ENCODE data around the gene GAPVD1.
A peak's percentile ranks its signal among the peaks of the same experiment; 100 is the strongest.

GAPVD1 gene

DNA sequence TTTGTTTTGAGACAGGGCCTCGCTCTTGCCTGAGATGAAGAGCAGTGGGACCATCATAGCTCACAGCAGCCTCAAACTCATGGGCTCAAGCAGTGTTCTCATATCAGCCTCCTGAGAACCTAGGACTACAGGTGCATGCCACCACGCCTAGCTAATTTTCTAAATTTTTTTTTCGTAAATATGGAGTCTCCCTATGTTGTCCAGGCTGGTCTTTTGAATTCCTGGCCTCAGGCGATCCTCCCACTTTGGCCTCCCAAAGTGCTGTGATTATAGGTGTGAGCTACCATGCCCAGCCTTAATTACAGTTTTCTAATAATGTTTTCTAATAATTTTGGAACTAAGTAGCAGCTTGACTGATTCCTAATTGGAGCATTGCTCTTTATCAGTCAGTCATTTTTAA is 15.1 kb downstream of the GAPVD1 start:
- 100% methylated on average over 4 of the region's 4 CpGs for WGBS
- H2AK5ac ChIP-seq (ENCODE audit: low read length, severe bottlenecking) = no peak overlapping the region
- no peak overlapping the region for H3K23ac ChIP-seq (ENCODE audit: low read length in 2 of 2)
- H3K4ac ChIP-seq (ENCODE audit: low read depth in 1 of 2, low read length in 2 of 2) = no peak overlapping the region
- H2BK5ac ChIP-seq (ENCODE audit: low read depth, low read length, poor library complexity, severe bottlenecking) = no peak overlapping the region
- no peaks in the 10 kb centered on the region for H3K27me3 ChIP-seq (ENCODE audit: control insufficient read depth in 1 of 2, insufficient read depth in 1 of 2, low read length in 2 of 2)
- no peak overlapping the region for H4K8ac ChIP-seq (ENCODE audit: low read length)
- H3K4me3 ChIP-seq (ENCODE audit: insufficient read depth in 1 of 2, low read depth in 1 of 2, low read length in 2 of 2) = no peak overlapping the region
- H3K9ac ChIP-seq (ENCODE audit: low read length) = no peak overlapping the region
- H3K4me2 ChIP-seq (ENCODE audit: low read length, poor library complexity, severe bottlenecking) = no peak overlapping the region
- peak overlapping the region; percentile 33 for H3K27ac ChIP-seq (ENCODE audit: low read length, poor library complexity, severe bottlenecking)
- H2AFZ ChIP-seq (ENCODE audit: low read depth, low read length) = no peak overlapping the region
- H2BK12ac ChIP-seq (ENCODE audit: low read length in 2 of 2) = no peak overlapping the region
- no peak overlapping the region for H4K91ac ChIP-seq (ENCODE audit: low read length)
- no peak overlapping the region for H2BK15ac ChIP-seq (ENCODE audit: low read depth, poor library complexity, severe bottlenecking)
- no peaks in the 10 kb centered on the region for H3K9me3 ChIP-seq (ENCODE audit: control insufficient read depth, low read length)
- peaks cover 3% of the 10 kb centered on the region for H3K79me1 ChIP-seq (replicated peaks; ENCODE audit: low read length, poor library complexity, severe bottlenecking)
- peaks cover 18% of the 10 kb centered on the region for H3K4me1 ChIP-seq (ENCODE audit: control insufficient read depth, insufficient read depth, low read depth, low read length)
- no peak overlapping the region for H2BK120ac ChIP-seq (ENCODE audit: low read depth, low read length)
- H3K14ac ChIP-seq (ENCODE audit: low read length in 2 of 2) = no peak overlapping the region
- no peak overlapping the region for H3K18ac ChIP-seq (ENCODE audit: low read depth in 1 of 2, low read length in 2 of 2)
- peaks cover 0 to 4% of the 10 kb centered on the region in 2 experiments for H3K36me3 ChIP-seq (ENCODE audit: control insufficient read depth in 1 of 2, insufficient read depth in 2 of 2, low read depth in 1 of 2, low read length in 2 of 2)
- no peak for DNase-seq

DNA sequence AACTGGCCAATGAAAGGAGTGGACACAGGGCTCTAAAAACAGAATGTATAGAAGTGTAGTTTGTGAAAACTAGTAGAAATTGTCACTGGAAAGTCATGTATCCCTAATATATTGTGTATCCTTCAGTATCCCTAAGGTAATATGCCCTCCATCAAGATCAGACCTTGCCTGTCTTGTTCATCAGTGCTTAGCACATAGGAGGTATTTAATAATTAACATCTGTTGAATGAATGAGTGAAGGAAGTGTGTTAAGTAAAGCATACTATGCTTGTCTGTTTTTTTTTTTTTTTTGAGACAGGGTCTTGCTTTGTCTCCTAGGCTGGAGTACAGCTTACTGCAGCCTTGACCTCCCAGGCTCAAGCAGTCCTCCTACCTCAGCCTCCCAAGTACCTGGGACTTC is 15.8 kb downstream of the GAPVD1 start:
- peaks cover 0 to 4% of the 10 kb centered on the region in 2 experiments for H3K36me3 ChIP-seq (ENCODE audit: control insufficient read depth in 1 of 2, insufficient read depth in 2 of 2, low read depth in 1 of 2, low read length in 2 of 2)
- H2BK15ac ChIP-seq (ENCODE audit: low read depth, poor library complexity, severe bottlenecking) = no peak overlapping the region
- H3K79me1 ChIP-seq (replicated peaks; ENCODE audit: low read length, poor library complexity, severe bottlenecking) = peaks cover 3% of the 10 kb centered on the region
- H3K4ac ChIP-seq (ENCODE audit: low read depth in 1 of 2, low read length in 2 of 2) = no peak overlapping the region
- no peak overlapping the region for H3K4me3 ChIP-seq (ENCODE audit: insufficient read depth in 1 of 2, low read depth in 1 of 2, low read length in 2 of 2)
- H4K91ac ChIP-seq (ENCODE audit: low read length) = no peak overlapping the region
- no peak overlapping the region for H3K23ac ChIP-seq (ENCODE audit: low read length in 2 of 2)
- H3K27ac ChIP-seq (ENCODE audit: low read length, poor library complexity, severe bottlenecking) = peak overlapping the region; percentile 33
- H3K14ac ChIP-seq (ENCODE audit: low read length in 2 of 2) = no peak overlapping the region
- no peak overlapping the region for H3K4me2 ChIP-seq (ENCODE audit: low read length, poor library complexity, severe bottlenecking)
- H2AFZ ChIP-seq (ENCODE audit: low read depth, low read length) = no peak overlapping the region
- no peak overlapping the region for H3K18ac ChIP-seq (ENCODE audit: low read depth in 1 of 2, low read length in 2 of 2)
- no peak overlapping the region for H2AK5ac ChIP-seq (ENCODE audit: low read length, severe bottlenecking)
- H2BK120ac ChIP-seq (ENCODE audit: low read depth, low read length) = no peak overlapping the region
- no peak overlapping the region for H3K9ac ChIP-seq (ENCODE audit: low read length)
- H3K27me3 ChIP-seq (ENCODE audit: control insufficient read depth in 1 of 2, insufficient read depth in 1 of 2, low read length in 2 of 2) = no peaks in the 10 kb centered on the region
- no peak for DNase-seq
- no peak overlapping the region for H2BK5ac ChIP-seq (ENCODE audit: low read depth, low read length, poor library complexity, severe bottlenecking)
- H4K8ac ChIP-seq (ENCODE audit: low read length) = no peak overlapping the region
- no peaks in the 10 kb centered on the region for H3K9me3 ChIP-seq (ENCODE audit: control insufficient read depth, low read length)
- H2BK12ac ChIP-seq (ENCODE audit: low read length in 2 of 2) = no peak overlapping the region
- H3K4me1 ChIP-seq (ENCODE audit: control insufficient read depth, insufficient read depth, low read depth, low read length) = peaks cover 18% of the 10 kb centered on the region

DNA sequence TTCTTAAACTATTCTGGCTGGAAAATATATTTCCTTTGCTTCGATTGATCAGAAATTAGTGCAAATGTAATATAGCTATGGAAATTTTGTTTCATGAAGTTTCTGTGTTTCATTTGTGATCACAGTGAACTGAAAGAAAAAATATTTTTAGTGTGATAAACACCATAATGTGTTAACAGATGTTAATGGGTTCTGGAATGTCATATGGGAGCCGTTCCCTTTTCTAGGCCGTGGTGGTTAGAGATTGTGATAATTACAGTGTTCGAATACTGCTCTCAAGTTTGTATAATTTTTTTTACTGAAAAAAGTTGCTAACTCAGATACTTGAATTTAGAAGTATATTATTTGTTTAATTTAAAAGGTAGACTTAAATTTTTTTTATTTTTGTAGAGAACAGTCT is 19.3 kb downstream of the GAPVD1 start:
- no peak overlapping the region for H3K18ac ChIP-seq (ENCODE audit: low read depth in 1 of 2, low read length in 2 of 2)
- no peak overlapping the region for H2AK5ac ChIP-seq (ENCODE audit: low read length, severe bottlenecking)
- H2BK5ac ChIP-seq (ENCODE audit: low read depth, low read length, poor library complexity, severe bottlenecking) = no peak overlapping the region
- no peaks in the 10 kb centered on the region for H3K27me3 ChIP-seq (ENCODE audit: control insufficient read depth in 1 of 2, insufficient read depth in 1 of 2, low read length in 2 of 2)
- H3K36me3 ChIP-seq (ENCODE audit: control insufficient read depth in 1 of 2, insufficient read depth in 2 of 2, low read depth in 1 of 2, low read length in 2 of 2) = peaks cover 0 to 8% of the 10 kb centered on the region in 2 experiments
- H3K4me2 ChIP-seq (ENCODE audit: low read length, poor library complexity, severe bottlenecking) = no peak overlapping the region
- H3K4ac ChIP-seq (ENCODE audit: low read depth in 1 of 2, low read length in 2 of 2) = no peak overlapping the region
- no peak for DNase-seq
- H2BK120ac ChIP-seq (ENCODE audit: low read depth, low read length) = no peak overlapping the region
- H3K14ac ChIP-seq (ENCODE audit: low read length in 2 of 2) = no peak overlapping the region
- H3K9ac ChIP-seq (ENCODE audit: low read length) = peak overlapping the region; percentile 51
- peaks cover 12% of the 10 kb centered on the region for H3K4me1 ChIP-seq (ENCODE audit: control insufficient read depth, insufficient read depth, low read depth, low read length)
- WGBS = 96% methylated on average over 3 of the region's 4 CpGs
- H3K79me1 ChIP-seq (replicated peaks; ENCODE audit: low read length, poor library complexity, severe bottlenecking) = peaks cover 11% of the 10 kb centered on the region
- no peak overlapping the region for H2BK15ac ChIP-seq (ENCODE audit: low read depth, poor library complexity, severe bottlenecking)
- H3K27ac ChIP-seq (ENCODE audit: low read length, poor library complexity, severe bottlenecking) = no peak overlapping the region
- H4K91ac ChIP-seq (ENCODE audit: low read length) = no peak overlapping the region
- H2AFZ ChIP-seq (ENCODE audit: low read depth, low read length) = no peak overlapping the region
- no peak overlapping the region for H4K8ac ChIP-seq (ENCODE audit: low read length)
- no peaks in the 10 kb centered on the region for H3K9me3 ChIP-seq (ENCODE audit: control insufficient read depth, low read length)
- no peak overlapping the region for H3K23ac ChIP-seq (ENCODE audit: low read length in 2 of 2)
- no peak overlapping the region for H3K4me3 ChIP-seq (ENCODE audit: insufficient read depth in 1 of 2, low read depth in 1 of 2, low read length in 2 of 2)
- H2BK12ac ChIP-seq (ENCODE audit: low read length in 2 of 2) = no peak overlapping the region

- no peak overlapping the region for H2AK5ac ChIP-seq (ENCODE audit: low read length, severe bottlenecking)
- no peak overlapping the region for H3K9ac ChIP-seq (ENCODE audit: low read length)
- no peak overlapping the region for H3K14ac ChIP-seq (ENCODE audit: low read length in 2 of 2)
- no peak overlapping the region for H3K18ac ChIP-seq (ENCODE audit: low read depth in 1 of 2, low read length in 2 of 2)
- no peak overlapping the region for H2AFZ ChIP-seq (ENCODE audit: low read depth, low read length)
- H3K4ac ChIP-seq (ENCODE audit: low read depth in 1 of 2, low read length in 2 of 2) = no peak overlapping the region
- no peak for DNase-seq
- H3K4me3 ChIP-seq (ENCODE audit: insufficient read depth in 1 of 2, low read depth in 1 of 2, low read length in 2 of 2) = no peak overlapping the region
- H3K79me1 ChIP-seq (replicated peaks; ENCODE audit: low read length, poor library complexity, severe bottlenecking) = peaks cover 20% of the 10 kb centered on the region
- no peak overlapping the region for H4K91ac ChIP-seq (ENCODE audit: low read length)
- no peaks in the 10 kb centered on the region for H3K27me3 ChIP-seq (ENCODE audit: control insufficient read depth in 1 of 2, insufficient read depth in 1 of 2, low read length in 2 of 2)
- H4K8ac ChIP-seq (ENCODE audit: low read length) = no peak overlapping the region
- WGBS = 100% methylated on average over 3 of the region's 3 CpGs
- H3K36me3 ChIP-seq (ENCODE audit: control insufficient read depth in 1 of 2, insufficient read depth in 2 of 2, low read depth in 1 of 2, low read length in 2 of 2) = peaks cover 7 to 13% of the 10 kb centered on the region in 2 experiments
- peaks cover 3% of the 10 kb centered on the region for H3K4me1 ChIP-seq (ENCODE audit: control insufficient read depth, insufficient read depth, low read depth, low read length)
- no peak overlapping the region for H3K23ac ChIP-seq (ENCODE audit: low read length in 2 of 2)
- no peak overlapping the region for H2BK120ac ChIP-seq (ENCODE audit: low read depth, low read length)
- H2BK12ac ChIP-seq (ENCODE audit: low read length in 2 of 2) = no peak overlapping the region
- H2BK5ac ChIP-seq (ENCODE audit: low read depth, low read length, poor library complexity, severe bottlenecking) = no peak overlapping the region
- H2BK15ac ChIP-seq (ENCODE audit: low read depth, poor library complexity, severe bottlenecking) = no peak overlapping the region
- H3K4me2 ChIP-seq (ENCODE audit: low read length, poor library complexity, severe bottlenecking) = no peak overlapping the region
- H3K27ac ChIP-seq (ENCODE audit: low read length, poor library complexity, severe bottlenecking) = no peak overlapping the region
- no peaks in the 10 kb centered on the region for H3K9me3 ChIP-seq (ENCODE audit: control insufficient read depth, low read length)
Observed at GRCh38 chr9:125284855-125285254, 23.2 kb downstream of the GAPVD1 start.

Measured in mesenchymal stem cell (in vitro differentiated cells and primary cell).